Measurements from ENCODE around the gene ZFYVE16.
A peak's percentile ranks its signal among the peaks of the same experiment; 100 is the strongest.

ZFYVE16 gene

GRCh38 chr5:80407735-80408483 is at the start of gene ZFYVE16:
TSS of gene ZFYVE16 (plus strand) at chr5:80408064. CDS start at chr5:80434148, 26,084 bp downstream.
- peaks cover 6% of the 10 kb centered on the region for H3K9me3 Mint-ChIP-seq
- H3K4me3 Mint-ChIP-seq: peak within 1 kb of the TSS; percentile 93
- peaks cover 25% of the 10 kb centered on the region for H3K4me1 Mint-ChIP-seq
- DNase-seq: peak; percentile 99
- H3K27me3 Mint-ChIP-seq (ENCODE audit: low read depth, poor library complexity): peaks cover 3% of the 10 kb centered on the region
- peak within 1 kb of the TSS; percentile 99 for H3K27ac Mint-ChIP-seq
- TF ChIP-seq, protein P1, sequence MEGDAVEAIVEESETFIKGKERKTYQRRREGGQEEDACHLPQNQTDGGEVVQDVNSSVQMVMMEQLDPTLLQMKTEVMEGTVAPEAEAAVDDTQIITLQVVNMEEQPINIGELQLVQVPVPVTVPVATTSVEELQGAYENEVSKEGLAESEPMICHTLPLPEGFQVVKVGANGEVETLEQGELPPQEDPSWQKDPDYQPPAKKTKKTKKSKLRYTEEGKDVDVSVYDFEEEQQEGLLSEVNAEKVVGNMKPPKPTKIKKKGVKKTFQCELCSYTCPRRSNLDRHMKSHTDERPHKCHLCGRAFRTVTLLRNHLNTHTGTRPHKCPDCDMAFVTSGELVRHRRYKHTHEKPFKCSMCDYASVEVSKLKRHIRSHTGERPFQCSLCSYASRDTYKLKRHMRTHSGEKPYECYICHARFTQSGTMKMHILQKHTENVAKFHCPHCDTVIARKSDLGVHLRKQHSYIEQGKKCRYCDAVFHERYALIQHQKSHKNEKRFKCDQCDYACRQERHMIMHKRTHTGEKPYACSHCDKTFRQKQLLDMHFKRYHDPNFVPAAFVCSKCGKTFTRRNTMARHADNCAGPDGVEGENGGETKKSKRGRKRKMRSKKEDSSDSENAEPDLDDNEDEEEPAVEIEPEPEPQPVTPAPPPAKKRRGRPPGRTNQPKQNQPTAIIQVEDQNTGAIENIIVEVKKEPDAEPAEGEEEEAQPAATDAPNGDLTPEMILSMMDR (IDR thresholded peaks at IDR 0.05): peak; percentile 34
- H3K36me3 Mint-ChIP-seq (ENCODE audit: low read depth): peaks cover 19% of the 10 kb centered on the region

GRCh38 chr5:80360914-80361444 is 46.9 kb upstream of the ZFYVE16 start:
- Mint-ChIP-seq H3K27ac (no peak overlapping the region), H3K4me1 (no peaks in the 10 kb centered on the region), H3K9me3 (peaks cover 4% of the 10 kb centered on the region), H3K36me3 (ENCODE audit: low read depth) (no peaks in the 10 kb centered on the region), H3K27me3 (ENCODE audit: low read depth, poor library complexity) (peaks cover 5% of the 10 kb centered on the region), H3K4me3 (no peak overlapping the region)
- TF ChIP-seq, protein P1 (IDR thresholded peaks at IDR 0.05): no peak
- DNase-seq: no peak

- TF ChIP-seq, protein P1 (IDR thresholded peaks at IDR 0.05): no peak
- H3K4me3 Mint-ChIP-seq: no peak overlapping the region
- H3K36me3 Mint-ChIP-seq (ENCODE audit: low read depth): no peaks in the 10 kb centered on the region
Observed at GRCh38 chr5:80364892-80365291, 43.0 kb upstream of the ZFYVE16 start.

GRCh38 chr5:80368661-80369480 is 39.0 kb upstream of the ZFYVE16 start:
- no peak overlapping the region for H3K27ac Mint-ChIP-seq
- peaks cover 11% of the 10 kb centered on the region for H3K36me3 Mint-ChIP-seq (ENCODE audit: low read depth)
- H3K27me3 Mint-ChIP-seq (ENCODE audit: low read depth, poor library complexity): peaks cover 9% of the 10 kb centered on the region
- no peak for DNase-seq
- H3K9me3 Mint-ChIP-seq: peaks cover 20% of the 10 kb centered on the region
- peaks cover 15% of the 10 kb centered on the region for H3K4me1 Mint-ChIP-seq
- TF ChIP-seq, protein P1 (IDR thresholded peaks at IDR 0.05): no peak
- H3K4me3 Mint-ChIP-seq: no peak overlapping the region

More at GRCh38 chr5:80364892-80365291, 43.0 kb upstream of the ZFYVE16 start:
- H3K9me3 Mint-ChIP-seq: peaks cover 4% of the 10 kb centered on the region
- no peak overlapping the region for H3K27ac Mint-ChIP-seq
- H3K27me3 Mint-ChIP-seq (ENCODE audit: low read depth, poor library complexity): no peaks in the 10 kb centered on the region
- no peak for DNase-seq
- H3K4me1 Mint-ChIP-seq: peaks cover 6% of the 10 kb centered on the region

DNA sequence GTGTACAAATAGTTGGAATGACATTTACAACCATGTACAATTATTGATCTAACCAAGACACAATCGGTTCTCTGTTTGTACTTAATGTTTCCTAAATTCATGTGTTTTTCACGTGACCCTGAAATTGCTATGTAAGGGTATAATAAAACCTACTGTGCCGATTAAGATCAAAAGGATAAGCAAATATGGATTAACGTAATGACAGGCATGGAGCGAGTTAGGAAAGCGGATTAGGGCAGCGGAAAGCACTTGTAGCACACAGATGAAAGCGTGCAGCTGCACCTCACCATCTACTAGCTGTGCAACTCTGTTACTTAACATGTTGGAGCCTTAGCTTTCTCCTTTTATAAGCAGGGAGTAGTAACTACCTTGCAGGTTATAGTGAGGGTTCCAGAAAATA is 38.3 kb upstream of the ZFYVE16 start:
- no peak for DNase-seq
- Mint-ChIP-seq H3K27ac (no peak overlapping the region), H3K4me3 (no peak overlapping the region), H3K4me1 (peaks cover 15% of the 10 kb centered on the region), H3K9me3 (peaks cover 20% of the 10 kb centered on the region), H3K27me3 (ENCODE audit: low read depth, poor library complexity) (peaks cover 9% of the 10 kb centered on the region), H3K36me3 (ENCODE audit: low read depth) (peaks cover 11% of the 10 kb centered on the region)
- TF ChIP-seq, protein P1 (IDR thresholded peaks at IDR 0.05): no peak

All from nephron progenitor cell (in vitro differentiated cells).